Esophagus squamous epithelium (tissue), 5 donors: Measurements from ENCODE around the gene OPCML. TPM values are rescaled to one million over a fixed set of nuclear protein-coding genes. Genes with fewer than 3 reads are reported as not detected.

Source experiments
- DNase-seq: peaks from one replicate; lab custom pipeline; 2025; lab: John Stamatoyannopoulos, UW
- H3K27ac ChIP-seq, 4 donors: fragments of 200-600 bp; sonication (generic); one replicate each; pipeline ENCODE4 v1.5.1; 2016 to 2019; ENCODE audit warnings: mild to moderate bottlenecking in 1 of 4
- H3K27me3 ChIP-seq, 4 donors: fragments of 200-600 bp; sonication (generic); 1 replicate in 3 of 4; 2 replicates in 1 of 4; pipeline versions ENCODE4 v1.5.1 to v1.6.0; 2017 to 2021; ENCODE audit warnings: antibody characterized with exemption in 1 of 4
- H3K36me3 ChIP-seq, 3 donors: fragments of 200-600 bp; sonication (generic); one replicate each; pipeline ENCODE4 v1.5.1; 2016 to 2019
- H3K4me1 ChIP-seq, 3 donors: fragments of 200-600 bp; sonication (generic); one replicate each; pipeline ENCODE4 v1.5.1; 2017 to 2019
- H3K4me3 ChIP-seq, 4 donors: fragments of 200-600 bp; sonication (generic); 1 replicate in 3 of 4; 2 replicates in 1 of 4; pipeline ENCODE4 v1.5.1; 2016 to 2019; ENCODE audit warnings: mild to moderate bottlenecking in 2 of 4, moderate library complexity in 1 of 4
- H3K9me3 ChIP-seq, 3 donors: fragments of 200-600 bp; sonication (generic); one replicate each; pipeline ENCODE4 v1.5.1; 2016 to 2019
- POLR2A ChIP-seq, 4 donors: fragments of 450-650 bp; IDR thresholded peaks; one replicate each; pipeline ENCODE4 v1.6.1; 2017; ENCODE audit warnings: antibody characterized with exemption in 4 of 4, mild to moderate bottlenecking in 4 of 4, moderate library complexity in 3 of 4
- WGBS, 2 donors: methylation state at CpG; one replicate each; pipeline ENCODE4 v1.1.5; 2018; 5-methylcytosine and 5-hydroxymethylcytosine counted together
- intact Hi-C: fragments of 100-400 bp; cut with DNase I; formaldehyde crosslinking; loops from one replicate; pipeline ENCODE4 v1.15.0; 2022
- total RNA-seq, 4 donors: library from RNA; depleted of rRNA; stranded (reverse); fragments of >200 nt; gene quantifications; one replicate each; pipeline ENCODE4 v1.1.0, GENCODE V29; 2016
- TF ChIP-seq, protein P1 (sequence below), 6 experiments: fragments of 450-650 bp in 4 of 6; fragments of 200-600 bp in 2 of 6; sonication (generic) in 2 of 6; IDR thresholded peaks; one replicate each; pipeline ENCODE4 v1.5.1; 2016 to 2019; ENCODE audit warnings: antibody characterized with exemption in 6 of 6, mild to moderate bottlenecking in 4 of 6, moderate library complexity in 4 of 6
- donor health status: DM: yes; HTN: yes; CAD: no.

Gene OPCML
- total RNA-seq, 4 donors from 2014 or later, result under 0.01 TPM; not detected in 3

DNA sequence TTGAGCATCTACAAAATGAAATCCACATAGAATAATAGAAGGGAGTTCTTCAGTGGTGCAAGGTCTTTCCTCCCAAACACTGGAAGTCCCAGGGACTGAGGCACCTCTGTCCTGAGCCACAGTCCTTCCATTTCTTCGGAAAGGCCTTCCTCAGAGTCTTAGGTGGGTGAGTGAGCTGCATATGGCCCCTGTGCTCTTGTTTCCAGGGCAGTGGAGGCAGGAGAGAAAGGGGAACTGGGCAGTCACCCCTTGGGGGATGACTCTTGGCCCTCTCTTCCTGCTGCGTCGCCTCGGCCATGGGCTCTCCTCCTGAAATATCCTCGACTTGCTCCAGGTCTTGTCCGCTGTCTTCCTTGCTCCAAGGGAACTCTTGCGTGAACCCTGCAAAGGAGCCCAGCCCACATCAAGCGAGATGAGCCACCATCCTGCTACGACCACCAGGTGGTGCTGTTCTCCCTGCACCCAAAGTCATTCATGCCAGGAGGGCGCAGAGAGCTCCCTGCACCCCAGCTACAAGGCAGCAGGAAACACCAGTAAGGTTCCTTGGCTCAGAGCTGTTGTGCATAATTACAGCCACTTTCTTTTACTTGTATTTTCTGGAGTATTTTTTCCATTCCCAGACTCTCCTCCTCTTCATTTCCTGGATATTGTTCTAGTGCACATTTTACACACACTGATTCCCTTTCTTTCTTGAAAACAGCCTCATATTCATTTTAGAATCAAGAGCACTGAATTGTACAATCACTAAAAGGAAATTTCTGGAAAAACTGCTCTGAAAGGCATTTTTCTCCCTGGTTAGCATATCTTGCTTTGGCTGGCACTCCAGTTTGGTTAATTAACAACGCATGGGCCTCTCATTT, 397.8 kb downstream of the OPCML start:
- DNase-seq, result no peak
- 20 to 31% methylated on average over 5 to 6 of the region's 11 CpGs for WGBS, 2 donors
- Histone ChIP-seq H3K27me3 (peaks cover 0 to 14% (median 0%) of the 10 kb centered on the region in 4 donors), H3K27ac (no peak overlapping the region), H3K4me1 (no peaks in the 10 kb centered on the region), H3K9me3 (no peaks in the 10 kb centered on the region), H3K36me3 (no peaks in the 10 kb centered on the region), H3K4me3 (no peak overlapping the region)
- intact Hi-C loops, result loop anchor here (10.0 kb wide), 1 partner anchor 480 kb away; no protein-coding TSS in a partner anchor
- TF ChIP-seq, protein P1, sequence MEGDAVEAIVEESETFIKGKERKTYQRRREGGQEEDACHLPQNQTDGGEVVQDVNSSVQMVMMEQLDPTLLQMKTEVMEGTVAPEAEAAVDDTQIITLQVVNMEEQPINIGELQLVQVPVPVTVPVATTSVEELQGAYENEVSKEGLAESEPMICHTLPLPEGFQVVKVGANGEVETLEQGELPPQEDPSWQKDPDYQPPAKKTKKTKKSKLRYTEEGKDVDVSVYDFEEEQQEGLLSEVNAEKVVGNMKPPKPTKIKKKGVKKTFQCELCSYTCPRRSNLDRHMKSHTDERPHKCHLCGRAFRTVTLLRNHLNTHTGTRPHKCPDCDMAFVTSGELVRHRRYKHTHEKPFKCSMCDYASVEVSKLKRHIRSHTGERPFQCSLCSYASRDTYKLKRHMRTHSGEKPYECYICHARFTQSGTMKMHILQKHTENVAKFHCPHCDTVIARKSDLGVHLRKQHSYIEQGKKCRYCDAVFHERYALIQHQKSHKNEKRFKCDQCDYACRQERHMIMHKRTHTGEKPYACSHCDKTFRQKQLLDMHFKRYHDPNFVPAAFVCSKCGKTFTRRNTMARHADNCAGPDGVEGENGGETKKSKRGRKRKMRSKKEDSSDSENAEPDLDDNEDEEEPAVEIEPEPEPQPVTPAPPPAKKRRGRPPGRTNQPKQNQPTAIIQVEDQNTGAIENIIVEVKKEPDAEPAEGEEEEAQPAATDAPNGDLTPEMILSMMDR (IDR thresholded peaks at IDR 0.05), result peak; percentile 13 to 87 (median 80)
- TF ChIP-seq POLR2A (IDR thresholded peaks at IDR 0.05), result no peak

DNA sequence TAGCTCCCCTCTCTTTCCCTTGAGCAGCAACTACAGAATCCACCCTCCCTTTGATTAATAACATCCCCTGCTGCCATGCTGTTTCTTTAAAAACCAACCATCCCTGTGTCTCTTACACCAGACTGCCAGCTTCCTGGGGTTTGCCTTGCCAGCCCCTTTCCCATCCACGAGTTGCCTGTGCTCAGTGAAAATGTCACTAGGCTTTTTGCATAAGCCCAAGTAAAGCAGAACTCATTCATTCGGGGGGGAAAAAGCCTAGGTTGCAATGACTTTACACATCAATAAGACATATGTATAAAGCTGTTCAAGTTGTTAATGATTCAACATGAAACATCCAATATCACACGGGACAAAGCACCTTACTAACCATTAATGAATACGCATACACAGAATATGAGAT, 398.7 kb downstream of the OPCML start:
- Histone ChIP-seq H3K4me3 (no peak overlapping the region), H3K4me1 (no peaks in the 10 kb centered on the region)
- DNase-seq, result no peak

DNA sequence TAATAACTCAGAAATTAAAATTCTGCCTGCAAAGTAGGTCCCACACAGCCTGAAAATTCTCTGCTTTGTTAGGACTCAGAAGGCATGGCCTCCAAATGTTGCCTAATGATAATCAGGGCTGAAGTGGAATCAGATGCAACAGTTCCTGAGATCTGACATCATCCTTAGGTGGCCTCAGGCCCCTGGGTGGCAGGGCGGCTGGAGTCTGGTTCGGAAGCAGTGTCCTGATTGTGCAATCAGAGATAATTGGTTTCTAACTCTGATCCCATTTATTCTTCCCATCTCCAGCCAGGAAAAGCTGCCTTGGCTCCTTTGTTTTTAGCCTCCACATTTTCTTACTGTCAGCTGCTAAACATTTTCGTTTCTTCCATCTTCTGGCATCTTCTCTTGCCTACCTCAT, 399.3 kb downstream of the OPCML start:
- H3K4me1 ChIP-seq, result no peaks in the 10 kb centered on the region
- DNase-seq, result no peak
- no peaks in the 10 kb centered on the region for H3K36me3 ChIP-seq
- no peak overlapping the region for H3K4me3 ChIP-seq
- intact Hi-C loops, result loop anchor here (10.0 kb wide), 1 partner anchor 482 kb away; no protein-coding TSS in a partner anchor
- 36 to 42% methylated on average over 3 of the region's 3 CpGs for WGBS, 2 donors
- no peaks in the 10 kb centered on the region for H3K9me3 ChIP-seq
- TF ChIP-seq POLR2A (IDR thresholded peaks at IDR 0.05), result no peak
- TF ChIP-seq, protein P1 (IDR thresholded peaks at IDR 0.05), result no peak
- peaks cover 0 to 29% (median 0%) of the 10 kb centered on the region in 4 donors for H3K27me3 ChIP-seq
- H3K27ac ChIP-seq, result no peak overlapping the region

More for the DNA sequence above, 398.7 kb downstream of the OPCML start:
- no peak overlapping the region for H3K27ac ChIP-seq
- whole genome bisulfite sequencing, 2 donors, result 65 to 90% methylated on average over 4 of the region's 4 CpGs
- H3K27me3 ChIP-seq, result peaks cover 0 to 23% (median 0%) of the 10 kb centered on the region in 4 donors
- TF ChIP-seq, protein P1 (IDR thresholded peaks at IDR 0.05), result no peak
- no peak for TF ChIP-seq POLR2A (IDR thresholded peaks at IDR 0.05)
- intact Hi-C loops, result loop anchor here (10.0 kb wide), 1 partner anchor 481 kb away; no protein-coding TSS in a partner anchor
- H3K9me3 ChIP-seq, result no peaks in the 10 kb centered on the region
- H3K36me3 ChIP-seq, result no peaks in the 10 kb centered on the region

DNA sequence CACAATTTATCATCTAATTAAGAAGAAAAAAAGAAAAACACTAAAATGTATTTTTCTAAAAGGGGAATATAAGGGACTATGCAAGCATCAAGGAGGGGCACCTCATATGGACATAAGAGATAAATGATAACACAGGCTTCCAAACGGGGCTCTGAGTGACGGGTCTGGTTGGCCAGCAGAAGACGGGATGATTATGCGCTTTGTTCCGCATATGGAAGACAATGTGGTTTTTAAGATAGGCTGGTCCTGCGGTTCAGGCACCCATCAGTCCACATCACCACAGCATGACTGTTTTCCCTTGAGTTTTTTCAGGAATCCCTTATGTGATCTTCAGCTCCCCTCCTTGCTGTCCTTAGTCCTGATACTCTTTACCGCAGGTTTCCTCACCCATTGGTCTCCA, 404.6 kb downstream of the OPCML start:
- no peaks in the 10 kb centered on the region for H3K4me1 ChIP-seq
- H3K27ac ChIP-seq, result no peak overlapping the region
- no peaks in the 10 kb centered on the region for H3K36me3 ChIP-seq
- TF ChIP-seq, protein P1 (IDR thresholded peaks at IDR 0.05), result no peak
- no peak for TF ChIP-seq POLR2A (IDR thresholded peaks at IDR 0.05)
- intact Hi-C loops, result no loop called here
- peaks cover 0 to 37% (median 0%) of the 10 kb centered on the region in 4 donors for H3K27me3 ChIP-seq
- no peaks in the 10 kb centered on the region for H3K9me3 ChIP-seq
- 73 to 82% methylated on average over 6 to 7 of the region's 7 CpGs for WGBS, 2 donors
- no peak overlapping the region for H3K4me3 ChIP-seq
- no peak for DNase-seq

DNA sequence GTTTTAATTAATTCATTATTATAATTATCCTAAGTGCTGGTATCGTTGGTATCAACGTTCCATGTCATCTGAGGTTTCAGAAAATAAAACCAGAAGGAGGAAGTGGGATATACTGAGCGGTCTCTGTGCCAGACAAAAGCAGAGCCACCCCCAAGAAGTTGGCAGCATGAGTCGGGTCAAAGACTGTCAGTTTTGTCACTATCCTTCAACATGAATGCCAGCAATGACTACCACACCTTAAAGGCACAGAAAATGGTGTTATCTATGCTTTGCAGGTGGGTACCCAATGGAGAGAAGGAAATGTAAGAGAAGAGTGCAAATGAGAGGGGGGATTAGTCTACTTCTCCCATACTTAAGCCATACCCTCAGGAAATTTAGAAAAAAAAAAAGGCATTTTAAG, 408.5 kb downstream of the OPCML start:
- no peaks in the 10 kb centered on the region for H3K9me3 ChIP-seq
- DNase-seq, result no peak
- WGBS, 2 donors, result 36 to 41% methylated on average over 4 of the region's 4 CpGs
- TF ChIP-seq POLR2A (IDR thresholded peaks at IDR 0.05), result no peak
- TF ChIP-seq, protein P1 (IDR thresholded peaks at IDR 0.05), result no peak
- H3K4me3 ChIP-seq, result no peak overlapping the region
- intact Hi-C loops, result no loop called here
- no peaks in the 10 kb centered on the region for H3K4me1 ChIP-seq
- no peaks in the 10 kb centered on the region for H3K36me3 ChIP-seq
- no peak overlapping the region for H3K27ac ChIP-seq
- H3K27me3 ChIP-seq, result peaks cover 0 to 28% (median 0%) of the 10 kb centered on the region in 4 donors
